Endothelial cell of umbilical vein (primary cell): Measurements from ENCODE around the gene SLC2A1. TPM values are rescaled to one million over a fixed set of nuclear protein-coding genes. Genes with fewer than 3 reads are reported as not detected.

ENCODE experiments used
- BruUV-seq: library from RNA; stranded (reverse); fragments of 400-500 nt; replicated peaks from 2 replicates; lab custom pipeline; 2021; lab: Mats Ljungman, UMichigan
- CTCF ChIA-PET: fragments of 300-600, 350-600 bp; sonication (Branson Sonifier 250); formaldehyde crosslinking; loops from one replicate; lab custom pipeline; 2021; ENCODE audit warnings: antibody characterized with exemption, inconsistent platforms; lab: Charles Lee
- POLR2A ChIA-PET: fragments of 300-600, 350-600 bp; sonication (Branson Sonifier 250); formaldehyde crosslinking; loops from one replicate; lab custom pipeline; 2021; ENCODE audit warnings: antibody characterized with exemption, inconsistent platforms; lab: Charles Lee
- DNase-seq: peaks from one replicate; pipeline ENCODE4 v3.0.0-alpha.2; 2011; ENCODE audit warnings: low read depth, low spot score
- FAIRE-seq: peaks from 2 replicates; lab custom pipeline; 2011; peaks lifted over from hg19 to GRCh38; lab: Jason Lieb, UNC
- H2AFZ ChIP-seq: 2 replicates; pipeline ENCODE4 v1.6.0; 2012; ENCODE audit warnings: low read depth, low read length, control low read depth, inconsistent platforms
- H3K27ac ChIP-seq: 2 replicates; pipeline ENCODE4 v1.5.1; 2011; ENCODE audit warnings: low read depth, mild to moderate bottlenecking, control low read depth, low read length, moderate library complexity; ENCODE audit not compliant: insufficient read depth
- H3K27me3 ChIP-seq, 2 experiments: 2 replicates each; pipeline versions ENCODE4 v1.6.0 to v1.6.1; 2011; ENCODE audit warnings: low read length in 2 of 2, mixed read lengths in 1 of 2; ENCODE audit not compliant: control insufficient read depth in 2 of 2, insufficient read depth in 2 of 2
- H3K36me3 ChIP-seq, 2 experiments: 2 replicates in 1 of 2; 3 replicates in 1 of 2; pipeline ENCODE4 v1.5.1; 2011; ENCODE audit warnings: low read length in 2 of 2, mild to moderate bottlenecking in 1 of 2, moderate library complexity in 1 of 2; ENCODE audit not compliant: control insufficient read depth in 2 of 2, insufficient read depth in 2 of 2; ENCODE audit errors: extremely low read depth in 1 of 2
- H3K4me1 ChIP-seq: 3 replicates; pipeline ENCODE4 v1.5.1; 2011; ENCODE audit warnings: mild to moderate bottlenecking, low read length; ENCODE audit not compliant: control insufficient read depth, insufficient read depth; ENCODE audit errors: extremely low read depth
- H3K4me2 ChIP-seq: 2 replicates; pipeline ENCODE4 v1.6.1; 2011; ENCODE audit warnings: low read length, control low read depth, mixed read lengths; ENCODE audit not compliant: insufficient read depth
- H3K4me3 ChIP-seq, 3 experiments: fragments of 200-600 bp in 1 of 3; sonication (generic), shearing (Covaris generic) in 1 of 3; replicated peaks in 1 of 3; 2 replicates each; pipeline ENCODE4 v1.5.1; 2011 to 2016; ENCODE audit warnings: control low read depth in 3 of 3, low read length in 3 of 3, mild to moderate bottlenecking in 2 of 3, inconsistent platforms in 1 of 3, low read depth in 1 of 3, moderate library complexity in 1 of 3; ENCODE audit not compliant: insufficient read depth in 1 of 3
- H3K79me2 ChIP-seq: 2 replicates; pipeline ENCODE4 v1.6.0; 2012; ENCODE audit warnings: low read length, inconsistent platforms; ENCODE audit not compliant: control insufficient read depth, insufficient read depth
- H3K9ac ChIP-seq: replicated peaks from 2 replicates; pipeline ENCODE3; 2011; ENCODE audit warnings: low read length, control low read depth; ENCODE audit not compliant: insufficient read depth; ENCODE audit errors: extremely low read depth
- H3K9me1 ChIP-seq: replicated peaks from 3 replicates; pipeline ENCODE4 v1.6.0; 2011; ENCODE audit warnings: mild to moderate bottlenecking, low read length; ENCODE audit not compliant: control insufficient read depth, insufficient read depth; ENCODE audit errors: extremely low read depth
- H3K9me3 ChIP-seq: replicated peaks from 2 replicates; pipeline ENCODE4 v1.5.1; 2012; ENCODE audit warnings: low read length, inconsistent platforms; ENCODE audit not compliant: control insufficient read depth, insufficient read depth
- H4K20me1 ChIP-seq: replicated peaks from 2 replicates; pipeline ENCODE3; 2011; ENCODE audit warnings: mild to moderate bottlenecking, low read length; ENCODE audit not compliant: control insufficient read depth, insufficient read depth; ENCODE audit errors: extremely low read depth
- EZH2 ChIP-seq: IDR thresholded peaks from 2 replicates; pipeline ENCODE4 v1.6.1; 2012; ENCODE audit warnings: borderline replicate concordance, low read depth, mild to moderate bottlenecking, moderate library complexity, low read length, inconsistent platforms; ENCODE audit not compliant: severe bottlenecking
- FOS ChIP-seq: IDR thresholded peaks from 2 replicates; pipeline ENCODE4 v1.6.1; 2011; ENCODE audit warnings: mild to moderate bottlenecking, low read length, moderate library complexity, borderline replicate concordance; ENCODE audit not compliant: insufficient read depth
- GATA2 ChIP-seq: IDR thresholded peaks from 2 replicates; pipeline ENCODE4 v1.7.0; 2011; ENCODE audit warnings: low read depth, mild to moderate bottlenecking, moderate library complexity, mixed read lengths, low read length; ENCODE audit not compliant: insufficient read length, insufficient read depth
- JUN ChIP-seq: IDR thresholded peaks from 2 replicates; pipeline ENCODE4 v1.6.1; 2011; ENCODE audit warnings: borderline replicate concordance, low read depth; ENCODE audit not compliant: insufficient read length, insufficient read depth
- MAX ChIP-seq: IDR thresholded peaks from 2 replicates; pipeline ENCODE4 v1.6.1; 2011; ENCODE audit not compliant: insufficient read depth, insufficient read length
- MYC ChIP-seq: IDR thresholded peaks from one replicate; pipeline ENCODE4 v1.6.1; 2011; ENCODE audit warnings: mild to moderate bottlenecking, low read depth, low read length
- POLR2A ChIP-seq: IDR thresholded peaks from 2 replicates; pipeline ENCODE4 v1.6.1; 2012; ENCODE audit warnings: low read depth, mild to moderate bottlenecking, control low read depth, low read length
- POLR2AphosphoS5 ChIP-seq: IDR thresholded peaks from 2 replicates; pipeline ENCODE4 v1.6.1; 2012; ENCODE audit warnings: low read depth, mild to moderate bottlenecking, control low read depth, low read length, moderate library complexity; ENCODE audit not compliant: insufficient read depth
- dilution Hi-C: fragments of 300-500 bp; cut with MboI; formaldehyde crosslinking; loops from one replicate; pipeline ENCODE4 v1.15.0; 2019; ENCODE audit warnings: low sequenced_read_pairs; ENCODE audit not compliant: extremely low pct_ligation_motif_present
- intact Hi-C: fragments of 100-400 bp; cut with micrococcal nuclease; formaldehyde crosslinking; loops from one replicate; pipeline ENCODE4 v1.10.0; 2022
- polyA plus RNA-seq, 4 experiments: library from polyadenylated mRNA; depleted of rRNA in 3 of 4; stranded (reverse) in 3 of 4; unstranded in 1 of 4; fragments of >200 nt; gene quantifications; 2 replicates each; pipeline versions ENCODE4 v1.2.1 to v1.2.3, GENCODE V29; 2011 to 2012; ENCODE audit warnings: missing spikeins in 1 of 4
- total RNA-seq: library from RNA; stranded (reverse); gene quantifications from 2 replicates; pipeline ENCODE4 v1.2.3, GENCODE V29; 2021
- TF ChIP-seq, protein P1 (sequence below), 2 donors: IDR thresholded peaks; 1 replicate in 1 of 2; 2 replicates in 1 of 2; pipeline ENCODE4 v1.5.1; 2011; ENCODE audit warnings: low read length in 2 of 2, mild to moderate bottlenecking in 2 of 2, moderate library complexity in 2 of 2, control low read depth in 1 of 2, inconsistent platforms in 1 of 2, low read depth in 1 of 2; ENCODE audit not compliant: insufficient read depth in 1 of 2; ENCODE audit errors: extremely low read depth in 1 of 2

The SLC2A1 gene
- total and polyA plus RNA-seq, 2 donors (not counting 3 experiments of a cell fraction or from before 2014, with no cell fraction given), result 42.2 to 46.5 TPM

DNA sequence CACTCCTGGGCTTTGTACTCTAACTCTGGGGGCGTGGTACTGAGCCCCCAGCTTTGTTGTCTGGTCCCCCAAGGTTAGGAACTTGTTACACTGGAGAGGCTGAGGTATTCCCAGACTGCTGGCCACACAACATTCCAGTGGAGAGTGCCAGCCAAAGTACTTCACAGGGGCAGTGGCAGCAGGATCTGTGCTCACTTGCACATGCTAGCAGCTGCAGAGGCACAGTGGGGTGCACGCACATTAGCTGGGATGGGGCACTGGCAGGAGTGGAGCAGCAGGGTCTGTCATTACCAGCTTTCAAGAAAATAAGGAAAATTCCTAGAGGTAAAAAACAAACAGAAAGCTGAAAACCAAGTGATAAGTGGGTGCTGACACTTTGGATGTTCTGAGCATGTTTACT, 81.3 kb downstream of the SLC2A1 start:
- H4K20me1 ChIP-seq, result no peaks in the 10 kb centered on the region
- H3K4me3 ChIP-seq, result no peak overlapping the region
- H3K9me3 ChIP-seq, result no peaks in the 10 kb centered on the region
- no peak overlapping the region for H3K4me2 ChIP-seq
- TF ChIP-seq EZH2, result no peak
- TF ChIP-seq POLR2A, result no peak
- no peak for TF ChIP-seq MAX
- no peak for TF ChIP-seq JUN
- no peak for TF ChIP-seq FOS
- TF ChIP-seq POLR2AphosphoS5, result no peak
- TF ChIP-seq, protein P1, sequence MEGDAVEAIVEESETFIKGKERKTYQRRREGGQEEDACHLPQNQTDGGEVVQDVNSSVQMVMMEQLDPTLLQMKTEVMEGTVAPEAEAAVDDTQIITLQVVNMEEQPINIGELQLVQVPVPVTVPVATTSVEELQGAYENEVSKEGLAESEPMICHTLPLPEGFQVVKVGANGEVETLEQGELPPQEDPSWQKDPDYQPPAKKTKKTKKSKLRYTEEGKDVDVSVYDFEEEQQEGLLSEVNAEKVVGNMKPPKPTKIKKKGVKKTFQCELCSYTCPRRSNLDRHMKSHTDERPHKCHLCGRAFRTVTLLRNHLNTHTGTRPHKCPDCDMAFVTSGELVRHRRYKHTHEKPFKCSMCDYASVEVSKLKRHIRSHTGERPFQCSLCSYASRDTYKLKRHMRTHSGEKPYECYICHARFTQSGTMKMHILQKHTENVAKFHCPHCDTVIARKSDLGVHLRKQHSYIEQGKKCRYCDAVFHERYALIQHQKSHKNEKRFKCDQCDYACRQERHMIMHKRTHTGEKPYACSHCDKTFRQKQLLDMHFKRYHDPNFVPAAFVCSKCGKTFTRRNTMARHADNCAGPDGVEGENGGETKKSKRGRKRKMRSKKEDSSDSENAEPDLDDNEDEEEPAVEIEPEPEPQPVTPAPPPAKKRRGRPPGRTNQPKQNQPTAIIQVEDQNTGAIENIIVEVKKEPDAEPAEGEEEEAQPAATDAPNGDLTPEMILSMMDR (IDR thresholded peaks at IDR 0.05; ENCODE audit: extremely low read depth in 1 of 2, insufficient read depth in 1 of 2, low read depth in 1 of 2, low read length in 2 of 2), result no peak
- no peak for TF ChIP-seq GATA2
- TF ChIP-seq MYC, result no peak
- DNase-seq (no peak), FAIRE-seq (no peak)
- no peaks in the 10 kb centered on the region for H3K4me1 ChIP-seq
- H3K9ac ChIP-seq, result no peak overlapping the region
- ChIA-PET CTCF (no interaction called here), POLR2A (no interaction called here)
- no peak overlapping the region for H3K27ac ChIP-seq
- no peaks in the 10 kb centered on the region for H3K36me3 ChIP-seq
- peaks cover 13 to 29% of the 10 kb centered on the region in 2 experiments for H3K27me3 ChIP-seq
- intact Hi-C loops, result no loop called here
- H3K9me1 ChIP-seq, result no peaks in the 10 kb centered on the region
- no peaks in the 10 kb centered on the region for H3K79me2 ChIP-seq
- dilution Hi-C loops, result no loop called here
- no TSS peak for BruUV-seq
- H2AFZ ChIP-seq, result no peak overlapping the region
